Measurements from ENCODE around the gene CPNE1. TPM values are rescaled to one million over a fixed set of nuclear protein-coding genes. Genes with fewer than 3 reads are reported as not detected.

Gene CPNE1
- total RNA-seq, 1 experiment from 2014 or later = 155 TPM

GRCh38 chr20:35610833-35611427 lies 53.8 kb downstream of the CPNE1 start:
- Histone ChIP-seq H3K14ac (ENCODE audit: insufficient read depth, low read length) (no peak overlapping the region), H3K4me1 (ENCODE audit: insufficient read depth, low read length) (no peaks in the 10 kb centered on the region), H3K79me1 (ENCODE audit: insufficient read depth, low read depth, low read length, poor library complexity, severe bottlenecking) (no peaks in the 10 kb centered on the region), H3K23ac (ENCODE audit: insufficient read length, low read depth, low read length) (no peak overlapping the region), H2BK20ac (ENCODE audit: low read depth, low read length, poor library complexity, severe bottlenecking) (no peak overlapping the region), H2AK5ac (ENCODE audit: insufficient read length, low read length) (no peak overlapping the region), H2BK5ac (ENCODE audit: insufficient read length, low read length) (no peak overlapping the region), H3K56ac (ENCODE audit: insufficient read length, low read depth, low read length) (no peak overlapping the region), H3K79me2 (ENCODE audit: insufficient read depth, low read length) (no peaks in the 10 kb centered on the region), H4K5ac (ENCODE audit: insufficient read length, low read depth, low read length) (no peak overlapping the region), H3T11ph (ENCODE audit: low read length) (no peak overlapping the region), H3K27me3 (ENCODE audit: insufficient read depth, low read length) (no peaks in the 10 kb centered on the region; the same call in 1 of the 2 replicates), H3K4me2 (ENCODE audit: insufficient read depth, insufficient read length, low read length) (no peak overlapping the region), H3K9me3 (ENCODE audit: control insufficient read depth, low read depth, low read length) (no peaks in the 10 kb centered on the region), H3K4ac (ENCODE audit: low read depth, low read length) (no peak overlapping the region), H3K9ac (ENCODE audit: extremely low read depth, insufficient read length, low read length) (no peak overlapping the region), H2BK15ac (ENCODE audit: low read depth, low read length) (no peak overlapping the region), H4K20me1 (ENCODE audit: control insufficient read depth, insufficient read depth, insufficient read length) (no peaks in the 10 kb centered on the region), H2BK120ac (ENCODE audit: low read depth, low read length, poor library complexity, severe bottlenecking) (no peak overlapping the region), H4K8ac (replicated peaks; ENCODE audit: insufficient read length, low read depth, low read length) (no peak overlapping the region), H4K91ac (ENCODE audit: insufficient read length, low read depth, low read length) (no peak overlapping the region), H2AFZ (ENCODE audit: low read length) (no peak overlapping the region), H2BK12ac (ENCODE audit: insufficient read length, low read depth, low read length) (no peak overlapping the region), H3K27ac (ENCODE audit: insufficient read length, low read depth, low read length) (no peak overlapping the region), H3K23me2 (ENCODE audit: insufficient read length, low read depth, low read length, poor library complexity, severe bottlenecking) (peaks cover 3% of the 10 kb centered on the region), H3K18ac (ENCODE audit: insufficient read length, low read depth, low read length) (no peak overlapping the region)
- H3K4me1 Mint-ChIP-seq = peaks cover 2 to 3% of the 10 kb centered on the region in 2 experiments; a peak in 3 of 4 replicates
- no peak for DNase-seq
- H3K9me3 Mint-ChIP-seq = no peaks in the 10 kb centered on the region
- H3K4me3 Mint-ChIP-seq = no peak overlapping the region; a peak in 1 of 5 replicates
- H3K36me3 Mint-ChIP-seq (ENCODE audit: insufficient read depth in 1 of 3, low read depth in 3 of 3) = no peaks in the 10 kb centered on the region
- WGBS (ENCODE audit: extremely low coverage, insufficient read length, low lambda C conversion rate) = no CpG with 5 or more reads among the region's 9 CpGs
- no peak for TF ChIP-seq CTCF (conservative IDR thresholded peaks at IDR 0.05)
- H3K27me3 Mint-ChIP-seq (ENCODE audit: low read depth) = peaks cover 33% of the 10 kb centered on the region
- H3K27ac Mint-ChIP-seq = no peak overlapping the region

Data from H9 (cell line).